GM18909 (cell line): ENCODE results near the gene HYDIN.
"Not testable (repeated sequence)": the region's sequence is repeated elsewhere in the genome, so short reads cannot be mapped to it uniquely, and the experiment has no call there.

Experiments used
- ATAC-seq: cut with Tn5 transposase; IDR thresholded peaks from one replicate; pipeline ENCODE4 v1.9.1; 2021; ENCODE audit warnings: mild to moderate bottlenecking; ENCODE audit not compliant: unreplicated experiment, poor library complexity

HYDIN gene

DNA sequence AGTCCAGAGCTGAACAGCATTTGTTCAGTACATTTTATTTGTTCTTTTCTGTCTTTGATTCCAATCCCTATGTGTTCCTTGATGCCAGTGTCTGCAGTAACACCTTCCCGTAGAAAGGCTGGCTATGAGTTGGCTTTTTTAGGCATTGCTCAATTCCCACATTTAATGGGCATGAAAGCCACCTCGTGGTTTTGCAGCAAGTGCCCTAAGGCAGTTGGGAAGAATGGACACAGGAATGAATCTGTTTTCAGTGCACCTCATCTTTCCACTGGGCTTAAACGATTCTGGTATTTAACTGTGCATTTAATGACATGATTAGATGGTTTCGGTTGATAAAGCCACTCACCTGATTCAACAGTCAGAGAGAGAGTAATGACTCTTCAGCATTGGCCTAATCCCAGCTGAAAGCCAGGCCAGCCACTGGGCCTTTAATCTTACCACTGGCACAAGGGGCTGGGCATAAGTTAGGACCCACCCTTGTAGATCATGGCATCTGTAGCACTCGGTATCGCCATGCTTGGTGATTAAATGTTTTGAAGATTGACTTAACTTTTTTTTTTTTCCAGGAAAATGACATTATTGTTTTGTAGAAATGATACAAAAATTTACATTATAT, 211.3 kb downstream of the HYDIN start:
- not testable (repeated sequence) for ATAC-seq

DNA sequence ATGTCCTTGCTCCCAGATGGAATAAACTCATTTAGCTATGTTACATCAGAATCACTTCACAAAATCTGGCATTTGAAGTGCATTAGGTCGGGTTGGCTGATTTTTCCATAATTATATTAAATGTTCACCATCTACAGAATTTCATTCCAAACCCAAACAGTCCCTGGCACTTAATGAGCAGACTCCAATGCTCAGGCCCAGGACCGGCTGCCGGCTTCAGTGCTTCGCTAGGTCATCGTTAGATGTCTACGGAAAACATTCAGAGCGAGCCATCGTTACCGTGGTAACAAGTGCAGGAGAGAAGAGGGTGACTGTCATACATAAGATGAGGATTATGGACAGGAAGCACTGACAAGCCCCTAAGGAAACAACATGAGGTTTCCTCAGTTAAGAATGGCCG, 215.1 kb downstream of the HYDIN start:
- not testable (repeated sequence) for ATAC-seq

DNA sequence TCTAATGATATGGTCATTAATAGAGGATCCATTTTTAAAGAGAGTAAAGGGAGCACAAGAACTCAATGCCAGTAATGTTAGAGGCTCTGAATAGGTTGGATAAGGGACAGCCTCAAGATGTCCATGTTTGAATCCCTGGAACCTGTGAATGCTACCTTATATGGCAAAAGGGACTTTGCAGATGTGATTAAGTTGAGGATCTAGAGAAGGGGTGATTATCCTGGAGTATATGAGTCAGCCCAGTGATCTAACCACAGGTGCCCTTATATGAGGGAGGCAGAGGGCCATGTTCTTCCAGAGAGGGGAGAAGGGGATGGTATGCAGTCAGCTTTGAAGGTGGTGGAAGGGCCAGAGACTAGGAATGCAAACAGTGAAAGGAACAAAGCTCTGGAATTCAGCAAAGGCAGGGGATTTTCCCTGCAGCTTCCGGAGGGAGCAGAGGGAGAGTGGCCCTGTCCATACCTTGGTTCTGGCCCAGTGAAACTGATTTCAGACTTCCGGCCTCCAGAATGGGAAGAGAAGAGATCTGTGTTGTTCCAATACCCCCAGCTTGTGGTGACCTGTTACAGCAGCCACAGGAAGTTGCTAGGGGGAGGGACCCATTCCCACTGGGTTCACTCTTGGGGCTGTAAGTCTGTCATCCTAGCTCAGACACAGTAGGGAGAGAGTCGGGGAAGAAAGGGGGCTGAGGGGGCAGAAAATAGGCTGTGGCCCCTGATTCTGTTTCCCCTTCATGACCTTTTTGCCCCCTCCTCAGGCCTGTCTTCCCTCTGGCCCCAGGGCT, 220.9 kb downstream of the HYDIN start:
- ATAC-seq, result not testable (repeated sequence)

DNA sequence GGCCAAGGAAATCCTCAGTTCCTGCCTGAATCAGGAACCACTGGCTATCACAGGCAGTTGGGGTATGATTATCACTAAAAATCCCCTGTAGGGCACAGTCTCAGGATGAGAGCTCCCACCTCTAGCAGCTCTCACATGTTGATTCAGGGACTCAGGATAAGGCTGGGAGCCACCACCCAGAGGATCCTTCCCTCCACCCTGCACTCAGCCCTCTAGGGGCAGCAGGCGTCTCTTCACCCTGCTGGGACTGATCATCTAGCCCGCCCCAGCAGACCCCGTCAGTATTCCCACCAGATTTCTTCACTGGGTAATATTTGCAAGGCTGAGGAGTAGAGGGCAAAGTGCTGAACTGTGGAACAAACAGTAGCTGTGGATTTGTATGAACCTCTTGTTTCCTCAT, 224.0 kb downstream of the HYDIN start:
- ATAC-seq, result not testable (repeated sequence)

DNA sequence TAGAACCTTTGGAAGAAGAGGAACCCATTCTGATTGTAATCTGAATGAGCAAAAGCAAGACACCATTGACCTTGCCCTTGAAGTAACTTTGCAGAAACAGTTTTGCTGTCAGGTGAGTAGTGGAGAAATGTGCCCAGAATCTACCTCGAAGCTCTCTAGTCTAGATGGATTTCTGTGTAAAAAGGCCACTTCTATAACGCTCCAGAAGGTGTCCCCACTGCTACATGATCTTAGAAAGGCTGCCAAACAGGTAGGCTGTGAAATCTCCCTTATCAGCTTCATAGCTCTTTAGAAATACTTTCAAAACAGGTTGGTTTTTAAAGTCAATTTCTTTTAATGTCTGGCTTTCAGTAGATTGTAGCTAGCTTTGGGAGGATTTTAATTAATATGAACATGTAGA, 230.8 kb downstream of the HYDIN start:
- ATAC-seq, result not testable (repeated sequence)

DNA sequence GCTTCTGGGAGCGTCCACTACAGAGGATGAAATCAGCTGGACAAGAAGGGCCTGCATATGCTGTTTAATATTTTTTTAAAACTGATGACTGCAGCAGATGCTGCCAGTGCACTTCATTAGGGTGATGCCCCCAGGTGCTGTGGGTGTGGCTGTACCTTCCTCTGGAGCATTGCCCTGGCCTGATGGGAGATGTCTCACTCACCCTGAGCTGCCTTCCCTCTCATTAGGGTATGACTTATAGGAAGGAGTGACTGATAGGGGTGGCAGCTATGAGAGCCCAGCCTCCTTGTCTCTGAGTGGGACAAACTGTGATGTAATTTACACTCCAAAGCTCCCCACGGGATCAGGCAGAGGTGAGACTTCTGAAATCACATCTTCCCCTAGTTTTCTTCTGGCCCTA, 234.7 kb downstream of the HYDIN start:
- not testable (repeated sequence) for ATAC-seq

DNA sequence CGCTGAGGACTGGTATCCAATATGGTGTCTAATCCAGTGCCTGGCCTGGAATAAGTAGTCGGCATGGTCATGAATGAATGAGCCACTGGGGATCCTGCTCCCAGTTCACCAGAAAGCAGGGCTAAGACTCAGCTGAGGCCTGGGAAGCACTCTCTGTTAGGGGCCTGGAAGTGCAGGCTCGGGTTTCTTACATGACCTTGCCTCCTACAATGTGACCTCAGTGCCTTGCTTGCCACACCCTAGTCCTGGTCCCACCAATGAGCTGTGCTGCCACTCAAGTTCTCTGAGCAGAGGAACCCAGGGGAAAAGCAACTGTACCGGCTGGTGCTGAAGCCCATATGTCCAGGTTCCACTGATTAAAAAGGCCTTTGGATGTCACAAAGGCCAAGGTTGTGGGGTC, 238.0 kb downstream of the HYDIN start:
- ATAC-seq, result not testable (repeated sequence)

DNA sequence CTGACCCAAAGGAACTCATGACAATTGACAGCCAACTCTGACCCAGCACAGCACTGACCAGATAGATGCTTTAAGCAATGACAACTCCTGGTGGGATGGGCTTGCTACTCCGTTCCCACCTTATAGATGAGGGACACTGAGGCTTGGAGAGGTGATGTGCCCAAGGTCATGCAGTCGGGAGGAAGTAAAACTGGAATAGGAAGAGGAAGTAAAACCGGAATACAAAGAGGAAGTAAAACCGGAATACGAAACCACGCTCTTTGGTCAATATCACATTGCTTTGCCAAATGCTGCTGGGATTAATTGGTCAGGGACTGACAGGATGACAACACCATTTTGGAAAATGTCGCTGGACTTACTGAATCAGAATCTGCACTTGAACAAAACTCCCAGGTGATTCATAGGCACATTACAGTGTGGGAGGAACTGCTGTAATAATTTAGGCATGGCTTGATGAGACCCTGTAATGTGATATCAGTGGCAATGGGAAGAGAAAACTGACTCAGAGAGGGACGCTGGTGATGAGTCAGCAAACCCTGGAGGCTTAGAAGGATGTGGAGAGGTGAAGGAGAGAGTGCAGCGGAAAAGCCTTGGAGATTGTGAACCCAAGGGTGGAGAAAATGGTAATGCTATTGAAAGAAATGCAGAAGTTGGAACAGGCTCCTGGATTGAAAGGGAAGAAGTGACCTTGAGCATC, 243.4 kb downstream of the HYDIN start:
- not testable (repeated sequence) for ATAC-seq

DNA sequence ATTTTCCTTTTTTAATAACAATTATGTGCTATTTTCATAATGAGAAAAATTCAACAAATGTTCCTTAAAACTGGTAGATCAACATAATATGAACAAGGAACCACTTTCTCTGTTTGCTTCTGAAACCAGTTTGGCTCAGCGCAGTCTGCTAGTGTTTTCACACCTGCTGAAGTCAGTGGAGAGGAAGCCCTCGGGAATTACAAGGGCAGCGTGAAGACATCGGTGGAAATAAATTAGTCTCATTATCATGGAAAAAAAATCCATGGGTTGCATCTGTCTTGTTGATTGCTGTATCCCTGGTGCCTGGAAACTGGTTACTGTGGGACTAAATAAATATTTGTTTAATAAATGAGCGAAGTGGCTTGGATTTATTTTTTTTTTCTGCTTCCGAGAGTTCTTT, 245.8 kb downstream of the HYDIN start:
- ATAC-seq, result not testable (repeated sequence)

DNA sequence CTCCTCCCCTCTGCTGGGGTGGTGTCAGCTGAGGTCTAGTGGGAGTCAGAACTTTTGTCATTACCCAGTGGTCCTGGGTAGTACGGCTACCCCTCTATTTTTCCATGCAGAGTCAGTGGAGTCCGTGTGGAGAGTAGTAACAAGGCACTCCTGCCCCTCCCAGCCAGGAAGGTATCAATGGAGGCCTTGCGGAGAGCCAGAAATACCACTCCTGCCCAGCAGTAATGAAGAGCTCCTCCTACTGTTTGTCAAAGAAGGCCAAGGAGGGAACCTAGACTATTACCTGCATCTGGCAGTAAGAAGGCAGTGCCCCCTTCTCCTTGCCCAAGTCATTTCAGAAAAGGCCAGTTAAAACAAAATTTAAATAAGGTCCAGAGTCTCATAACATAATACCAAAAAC, 262.2 kb downstream of the HYDIN start:
- ATAC-seq, result not testable (repeated sequence)

DNA sequence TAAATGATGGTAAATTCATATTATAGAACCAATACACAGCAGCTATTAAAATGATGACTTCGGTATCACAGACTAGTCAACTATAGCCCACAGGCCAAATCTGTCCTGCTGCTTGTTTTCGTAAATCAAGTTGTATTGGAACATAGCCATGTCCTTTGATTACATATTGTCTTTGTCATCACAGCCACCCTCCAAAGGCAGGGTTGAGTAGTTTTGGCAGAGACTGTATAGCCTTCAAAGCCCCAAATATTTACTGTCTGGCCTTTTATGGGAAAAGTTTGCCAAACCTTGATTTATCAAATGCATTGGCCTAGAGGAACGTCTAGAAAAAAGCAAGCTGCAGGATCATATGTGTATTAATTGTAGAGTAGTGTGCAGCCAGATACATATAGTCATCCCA, 270.4 kb downstream of the HYDIN start:
- ATAC-seq, result not testable (repeated sequence)

DNA sequence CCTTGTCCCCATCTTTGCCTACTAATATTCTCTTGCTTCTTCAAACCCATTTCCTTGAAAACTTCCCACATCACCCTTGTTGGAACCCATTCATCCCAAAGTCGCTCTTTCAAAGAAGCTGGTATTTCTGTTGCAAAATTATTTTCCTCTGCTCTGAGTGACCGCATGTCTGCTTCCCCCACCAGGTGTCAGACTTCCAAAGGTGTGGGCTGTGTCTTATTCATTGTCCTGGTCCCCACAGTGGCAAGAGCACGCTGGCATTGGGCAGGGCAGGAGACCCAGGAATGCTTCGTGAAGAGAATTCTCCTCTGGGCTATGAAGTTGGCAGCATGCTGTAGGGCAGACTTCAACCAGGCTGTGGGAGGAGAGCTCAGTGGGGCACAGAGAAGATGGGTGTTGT, 275.6 kb downstream of the HYDIN start:
- ATAC-seq, result not testable (repeated sequence)

DNA sequence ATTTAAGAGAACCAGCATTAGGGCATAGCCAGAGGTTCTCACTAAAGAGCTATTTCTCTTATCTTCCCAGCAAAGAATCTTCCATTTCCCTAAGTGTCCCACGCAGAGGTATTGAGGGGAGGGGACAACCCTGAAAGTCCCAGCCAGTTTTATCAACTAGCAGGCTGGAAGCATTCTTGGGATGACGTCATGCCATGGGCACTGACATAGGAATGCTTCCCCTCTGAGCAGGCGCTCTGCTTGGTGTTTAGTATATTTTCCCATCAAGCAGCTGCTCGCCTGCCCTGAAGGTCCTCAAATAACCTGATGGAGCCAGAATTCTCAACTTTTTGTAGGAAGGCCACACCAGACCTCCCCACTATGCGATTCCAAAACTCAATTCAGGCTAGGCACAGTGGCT, 276.7 kb downstream of the HYDIN start:
- ATAC-seq, result not testable (repeated sequence)

DNA sequence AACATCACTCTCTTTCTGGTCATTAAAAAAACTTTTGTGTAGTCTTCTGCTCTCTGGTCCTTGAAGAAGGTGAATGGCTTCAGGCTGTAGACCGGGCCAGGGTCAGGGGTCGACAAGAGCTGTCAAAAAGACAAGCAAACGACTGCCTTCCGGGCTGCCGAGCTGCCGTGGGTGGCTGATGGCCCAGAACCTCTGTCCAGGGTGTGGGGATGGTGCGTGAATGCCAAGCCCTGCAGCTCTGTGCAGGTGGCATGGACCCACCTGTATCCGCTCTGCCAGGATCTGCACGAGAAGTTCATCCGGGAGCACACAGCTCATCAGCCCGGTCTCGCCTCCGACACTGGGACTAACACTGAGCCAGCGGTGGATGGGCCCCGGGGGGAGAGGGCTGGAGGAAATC, 287.0 kb downstream of the HYDIN start:
- ATAC-seq, result not testable (repeated sequence)

DNA sequence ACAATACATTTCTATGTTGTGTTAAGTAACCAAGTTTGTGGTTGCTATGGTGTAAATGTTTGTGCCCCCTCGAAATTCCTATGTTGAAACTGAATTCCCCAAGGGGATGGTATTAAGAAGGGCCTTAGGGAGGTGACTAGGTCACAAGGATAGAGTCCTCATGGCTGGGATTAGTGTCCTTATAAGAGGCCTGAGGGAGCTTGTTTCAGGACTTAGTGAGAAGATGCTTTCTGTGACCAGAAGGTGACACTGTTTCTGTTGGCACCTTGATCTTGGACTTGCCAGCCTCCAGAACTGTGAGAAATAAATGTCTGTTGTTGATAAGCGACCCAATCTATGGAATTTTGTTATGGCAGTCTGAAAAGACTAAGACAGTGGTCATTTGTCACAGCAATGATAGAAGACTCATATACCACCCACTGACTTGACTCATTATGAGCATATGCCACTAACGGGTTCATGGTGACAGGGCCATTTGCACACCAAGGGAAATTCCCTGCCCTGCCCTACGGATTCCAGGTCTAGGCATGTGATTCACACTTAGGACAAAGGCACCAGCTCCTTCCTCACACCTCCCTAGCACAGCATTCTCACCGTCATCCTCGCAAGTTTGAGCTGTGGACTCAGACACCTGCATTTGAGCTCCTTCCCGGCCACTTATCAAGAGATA, 290.7 kb downstream of the HYDIN start:
- not testable (repeated sequence) for ATAC-seq

DNA sequence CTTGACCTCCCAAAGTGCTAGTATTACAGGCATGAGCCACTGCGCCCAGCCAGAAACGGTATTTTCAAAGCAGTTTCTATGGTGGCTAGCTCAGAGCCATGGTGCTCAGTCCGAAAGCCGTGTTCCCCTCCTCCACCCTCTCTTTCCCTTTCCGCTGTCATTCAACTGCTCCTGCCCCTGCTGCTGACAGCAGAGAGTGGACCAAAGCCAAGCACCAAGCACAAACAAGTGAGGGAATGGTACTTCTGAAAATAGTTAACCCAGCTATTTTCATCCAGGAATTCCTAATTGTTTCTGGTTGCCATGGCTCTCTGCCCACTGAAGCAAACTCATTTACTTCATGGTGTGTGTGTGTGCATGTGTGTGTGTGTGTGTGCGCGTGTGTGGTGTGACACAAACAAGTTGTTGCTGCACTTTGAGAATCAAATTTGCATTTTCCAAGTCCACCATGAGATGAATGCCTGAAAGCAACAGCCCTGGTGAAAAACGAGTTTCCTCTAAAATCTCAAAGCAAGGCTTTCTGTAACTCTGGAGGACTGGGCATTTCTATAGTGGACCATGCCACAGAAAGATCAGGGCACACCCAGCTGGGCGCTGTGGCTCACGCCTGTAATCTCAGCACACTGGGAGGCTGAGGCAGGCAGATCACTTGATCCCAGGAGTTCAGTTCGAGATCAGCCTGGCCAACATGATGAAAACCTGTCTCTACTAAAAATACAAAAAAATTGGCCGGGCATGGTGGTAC, 293.6 kb downstream of the HYDIN start:
- ATAC-seq, result not testable (repeated sequence)

DNA sequence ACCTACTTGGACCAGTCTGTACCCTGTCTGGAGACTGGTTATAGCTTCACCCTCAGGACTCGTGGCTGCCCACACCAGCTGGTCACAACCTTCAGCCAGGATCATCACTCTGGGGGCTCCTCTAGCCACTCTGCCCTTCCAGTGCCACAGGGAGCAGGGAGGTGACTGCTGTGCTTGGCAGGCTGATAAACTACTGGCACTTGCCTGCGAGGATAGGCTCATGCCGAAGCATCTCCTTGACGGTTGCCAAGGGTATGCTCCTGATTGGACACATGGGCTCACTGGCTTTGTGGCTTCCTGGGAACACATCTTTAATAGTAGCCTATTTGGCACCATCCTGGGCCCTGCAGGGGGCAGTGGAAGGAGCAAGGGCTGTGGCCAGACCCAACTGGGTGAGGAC, 295.2 kb downstream of the HYDIN start:
- ATAC-seq, result not testable (repeated sequence)

DNA sequence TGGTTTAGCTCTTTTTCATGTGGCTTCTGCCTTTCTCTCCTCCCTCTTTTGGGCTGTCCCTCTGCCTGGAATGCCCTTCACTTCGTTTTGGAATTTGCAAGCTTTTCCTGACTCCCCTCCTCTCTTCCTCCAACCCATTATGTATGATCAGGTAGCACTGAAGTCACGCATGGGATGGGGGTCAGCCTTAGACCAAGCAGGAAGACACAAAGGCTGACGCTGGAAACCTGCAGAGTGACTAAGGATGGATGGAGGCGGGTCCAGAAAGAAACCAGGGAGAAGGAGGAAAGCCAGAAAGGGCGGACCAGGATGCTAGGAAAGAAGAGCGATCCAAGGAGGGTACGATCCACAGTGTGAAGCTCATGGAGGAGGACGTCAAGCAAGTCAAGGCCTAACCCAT, 296.8 kb downstream of the HYDIN start:
- ATAC-seq, result not testable (repeated sequence)

DNA sequence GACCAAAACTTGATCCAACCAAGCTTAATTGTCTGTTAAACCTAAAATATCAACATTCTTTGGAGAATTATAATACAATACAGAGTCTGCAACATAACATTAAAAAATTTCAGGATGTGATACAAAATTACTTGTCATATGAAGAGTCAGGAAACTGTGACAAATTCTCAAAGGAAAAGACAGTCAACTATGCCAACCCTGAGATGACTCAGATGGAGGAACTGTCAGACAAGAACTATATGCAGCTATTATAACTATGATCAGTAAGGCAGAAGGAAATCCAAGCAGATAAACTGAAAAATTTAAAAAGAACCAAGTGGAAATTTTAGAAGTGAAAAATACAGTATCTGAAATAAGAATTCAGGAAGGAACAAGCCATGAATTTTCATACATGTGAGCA, 299.8 kb downstream of the HYDIN start:
- not testable (repeated sequence) for ATAC-seq

DNA sequence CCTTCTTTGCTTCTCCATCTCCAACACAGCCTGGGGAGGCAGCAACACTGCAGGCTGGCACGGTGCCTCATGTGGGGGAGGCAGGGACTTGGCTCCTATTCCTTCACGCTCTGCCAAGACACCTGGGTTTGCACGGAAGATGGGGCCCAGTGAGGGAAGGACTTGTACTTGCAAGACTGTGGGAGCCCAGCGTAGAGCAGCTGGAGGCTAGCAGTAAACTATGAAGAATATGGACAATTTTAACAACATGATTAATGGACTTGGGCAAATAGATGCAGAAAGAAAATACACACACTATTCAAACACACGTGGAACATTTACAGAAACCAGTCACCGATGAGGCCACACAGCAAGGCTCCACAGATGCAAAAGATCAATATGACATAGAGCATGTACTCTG, 308.4 kb downstream of the HYDIN start:
- not testable (repeated sequence) for ATAC-seq
